DND-41 (cell line): ENCODE results near the gene ZNRD2.

Source experiments
- ATAC-seq: fragments of 200-7000 bp; cut with Tn5 transposase; 3 replicates; pipeline ENCODE4 v1.9.1; 2021; ENCODE audit warnings: low read depth; ENCODE audit not compliant: insufficient read depth
- DNase-seq: peaks from one replicate; pipeline ENCODE4 v3.0.0-alpha.2; 2020
- H2AFZ ChIP-seq: 2 replicates; pipeline ENCODE4 v1.6.0; 2012; ENCODE audit warnings: low read depth, low read length
- H3K27ac ChIP-seq: 2 replicates; pipeline ENCODE4 v1.5.1; 2012; ENCODE audit warnings: low read length, inconsistent platforms
- H3K27me3 ChIP-seq: fragments of 200-600 bp; sonication (generic); 2 replicates; pipeline ENCODE4 v1.6.0; 2012; ENCODE audit warnings: low read length, mild to moderate bottlenecking, inconsistent platforms; ENCODE audit not compliant: insufficient read depth, poor library complexity
- H3K36me3 ChIP-seq: 2 replicates; pipeline ENCODE4 v1.5.1; 2012; ENCODE audit warnings: low read length, inconsistent platforms; ENCODE audit not compliant: insufficient read depth
- H3K4me1 ChIP-seq: 2 replicates; pipeline ENCODE4 v1.5.1; 2012; ENCODE audit warnings: mild to moderate bottlenecking, low read length; ENCODE audit not compliant: insufficient read depth
- H3K4me2 ChIP-seq: 2 replicates; pipeline ENCODE4 v1.6.0; 2012; ENCODE audit warnings: mild to moderate bottlenecking, moderate library complexity, low read length, inconsistent platforms; ENCODE audit not compliant: insufficient read depth
- H3K4me3 ChIP-seq, 2 experiments: fragments of 200-600 bp in 1 of 2; shearing (Covaris generic) in 1 of 2; 2 replicates each; pipeline ENCODE4 v1.5.1; 2012 to 2016; ENCODE audit warnings: inconsistent platforms in 2 of 2, low read length in 2 of 2, mild to moderate bottlenecking in 2 of 2, low read depth in 1 of 2, moderate library complexity in 1 of 2
- H3K79me2 ChIP-seq: 2 replicates; pipeline ENCODE4 v1.6.0; 2012; ENCODE audit warnings: low read length, inconsistent platforms; ENCODE audit not compliant: insufficient read depth
- H3K9ac ChIP-seq: 2 replicates; pipeline ENCODE4 v1.6.0; 2012; ENCODE audit warnings: low read depth, mild to moderate bottlenecking, inconsistent platforms, low read length, moderate library complexity
- H3K9me3 ChIP-seq: 2 replicates; pipeline ENCODE4 v1.5.1; 2012; ENCODE audit warnings: low read length, moderate library complexity, mild to moderate bottlenecking, inconsistent platforms; ENCODE audit not compliant: insufficient read depth, severe bottlenecking
- H4K20me1 ChIP-seq: 2 replicates; pipeline ENCODE4 v1.6.0; 2012; ENCODE audit warnings: low read length; ENCODE audit not compliant: insufficient read depth
- CTCF ChIP-seq: IDR thresholded peaks from 2 replicates; pipeline ENCODE4 v1.5.1; 2012; ENCODE audit warnings: borderline replicate concordance, low read length, moderate library complexity, mild to moderate bottlenecking; ENCODE audit not compliant: poor library complexity, severe bottlenecking; ENCODE audit errors: extremely low read depth
- EZH2 ChIP-seq: IDR thresholded peaks from 3 replicates; pipeline ENCODE4 v1.6.1; 2012; ENCODE audit warnings: borderline replicate concordance, low read depth, mild to moderate bottlenecking, moderate library complexity, low read length, inconsistent platforms; ENCODE audit not compliant: severe bottlenecking

Gene ZNRD2

GRCh38 chr11:65559535-65559934 lies 10.7 kb upstream of the ZNRD2 start:
- Histone ChIP-seq H3K79me2 (no peaks in the 10 kb centered on the region), H3K4me1 (peaks cover 21% of the 10 kb centered on the region), H3K36me3 (no peaks in the 10 kb centered on the region), H4K20me1 (peaks cover 5% of the 10 kb centered on the region; the same call in 1 of the 2 replicates), H3K27ac (no peak overlapping the region), H3K9ac (no peak overlapping the region), H3K9me3 (no peaks in the 10 kb centered on the region), H3K4me2 (no peak overlapping the region), H3K27me3 (peaks cover 26% of the 10 kb centered on the region), H2AFZ (no peak overlapping the region), H3K4me3 (no peak overlapping the region)
- ATAC-seq (no peak), DNase-seq (no peak)
- TF ChIP-seq EZH2: no peak
- TF ChIP-seq CTCF: no peak

DNA sequence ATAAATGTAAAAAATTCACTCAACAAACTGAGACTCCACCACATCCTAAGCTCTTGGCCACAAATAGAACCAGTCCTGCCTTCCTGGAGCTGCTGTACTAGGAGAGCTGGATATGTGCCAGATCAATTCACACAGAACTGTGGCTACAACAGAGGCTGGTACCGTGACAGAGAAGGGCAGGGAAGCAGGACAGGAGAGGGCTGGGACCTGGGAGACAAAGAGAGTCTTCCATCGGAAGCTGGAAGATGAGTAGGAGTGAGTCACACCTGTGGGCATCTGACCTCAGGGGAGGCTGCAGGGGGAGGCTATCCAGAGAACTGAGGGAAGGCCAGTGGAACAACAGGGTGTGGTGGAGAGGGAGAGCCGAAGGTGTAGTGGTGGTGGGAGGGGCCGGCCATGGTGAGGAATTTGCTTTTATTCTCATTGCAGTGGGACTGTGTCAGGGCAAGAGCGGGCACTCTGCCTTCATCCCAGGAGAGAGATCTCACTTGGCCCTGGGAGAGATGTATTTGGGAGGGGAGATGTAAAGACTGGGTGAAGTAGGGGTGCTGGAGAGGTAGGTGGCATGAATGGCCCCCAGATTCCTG lies 10.2 kb upstream of the ZNRD2 start:
- no peak for ATAC-seq
- H3K27ac ChIP-seq: no peak overlapping the region

GRCh38 chr11:65560555-65561418 lies 9.5 kb upstream of the ZNRD2 start:
- H3K27ac ChIP-seq: no peak overlapping the region

More for the DNA sequence above, 10.2 kb upstream of the ZNRD2 start:
- Histone ChIP-seq H3K79me2 (no peaks in the 10 kb centered on the region), H4K20me1 (peaks cover 5% of the 10 kb centered on the region; the same call in 1 of the 2 replicates), H3K4me1 (peaks cover 15% of the 10 kb centered on the region), H2AFZ (no peak overlapping the region), H3K9me3 (no peaks in the 10 kb centered on the region), H3K27me3 (peaks cover 26% of the 10 kb centered on the region), H3K36me3 (no peaks in the 10 kb centered on the region), H3K4me2 (no peak overlapping the region), H3K4me3 (no peak overlapping the region), H3K9ac (no peak overlapping the region)
- DNase-seq: no peak
- no peak for TF ChIP-seq EZH2

More at GRCh38 chr11:65560555-65561418, 9.5 kb upstream of the ZNRD2 start:
- peaks cover 26% of the 10 kb centered on the region for H3K27me3 ChIP-seq
- TF ChIP-seq EZH2: no peak
- TF ChIP-seq CTCF: no peak
- peaks cover 5% of the 10 kb centered on the region; the same call in 1 of the 2 replicates for H4K20me1 ChIP-seq
- no peak overlapping the region for H3K4me3 ChIP-seq
- DNase-seq (no peak), ATAC-seq (no peak)
- no peak overlapping the region for H2AFZ ChIP-seq
- no peaks in the 10 kb centered on the region for H3K79me2 ChIP-seq
- H3K9me3 ChIP-seq: no peaks in the 10 kb centered on the region
- no peaks in the 10 kb centered on the region for H3K36me3 ChIP-seq
- peaks cover 12% of the 10 kb centered on the region for H3K4me1 ChIP-seq
- H3K4me2 ChIP-seq: no peak overlapping the region
- no peak overlapping the region for H3K9ac ChIP-seq
